ENCODE data around the gene CTSH.
"Not testable (repeated sequence)": the region's sequence is repeated elsewhere in the genome, so short reads cannot be mapped to it uniquely, and the experiment has no call there.

Gene CTSH

DNA sequence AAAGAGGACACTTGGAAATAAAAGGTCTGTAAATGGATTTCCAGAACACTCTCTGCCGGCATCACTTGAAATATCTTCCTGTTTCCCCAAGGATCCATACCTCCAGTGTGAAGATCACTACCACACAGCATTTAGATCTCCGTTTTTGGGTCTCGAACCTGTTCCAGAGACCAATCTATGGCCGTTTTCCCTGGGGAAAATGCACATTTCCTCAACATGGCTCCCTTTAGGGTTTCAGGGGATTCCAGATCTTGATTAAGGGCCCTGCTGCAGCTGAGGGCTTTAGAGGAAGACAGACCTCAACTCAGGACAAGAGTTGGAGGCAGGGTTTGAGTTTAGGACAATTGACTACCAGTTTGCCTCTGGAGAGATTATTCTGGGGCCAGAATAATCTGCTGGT lies 2.1 kb downstream of the CTSH start:
- DNase-seq (ENCODE audit: low read depth, low spot score), result no peak

DNA sequence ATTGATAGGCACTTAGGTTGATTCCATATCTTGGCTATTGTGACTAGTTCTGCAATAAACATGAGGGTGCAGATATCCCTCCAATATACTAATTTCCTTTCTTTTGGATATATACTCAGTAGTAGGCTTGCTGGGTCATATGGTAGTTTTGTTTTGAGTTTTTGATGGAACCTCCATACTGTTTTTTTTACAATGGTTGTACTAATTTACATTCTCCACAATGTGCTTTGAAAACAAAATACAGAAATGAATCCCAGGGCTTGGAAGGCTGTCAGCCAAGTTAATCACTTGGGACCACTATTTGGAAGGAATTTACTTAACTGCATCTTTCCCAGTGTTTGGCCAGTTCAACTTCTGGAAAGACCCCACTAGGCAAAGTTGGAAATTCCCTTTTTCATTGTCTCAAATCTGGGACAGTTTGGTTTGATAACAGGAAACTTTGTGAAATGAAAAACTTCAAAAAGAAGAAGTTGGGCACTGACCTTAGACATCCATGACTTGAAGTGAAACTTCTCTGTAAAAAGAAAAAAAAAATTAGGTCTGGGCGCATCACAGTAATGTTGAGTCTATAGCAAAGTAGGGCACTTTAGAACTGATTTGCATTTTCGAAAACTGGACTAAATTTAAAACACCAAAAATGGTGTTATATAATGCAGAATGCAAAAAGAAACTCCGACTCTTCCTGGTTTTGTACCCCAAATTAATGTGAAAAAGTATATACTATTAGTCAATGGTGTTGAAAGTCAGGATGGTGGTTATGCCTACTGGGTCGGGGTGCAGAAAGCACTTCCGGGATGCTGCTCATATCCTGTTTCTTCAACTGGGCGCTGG lies 6.0 kb downstream of the CTSH start:
- DNase-seq (ENCODE audit: low read depth, low spot score), result no peak

DNA sequence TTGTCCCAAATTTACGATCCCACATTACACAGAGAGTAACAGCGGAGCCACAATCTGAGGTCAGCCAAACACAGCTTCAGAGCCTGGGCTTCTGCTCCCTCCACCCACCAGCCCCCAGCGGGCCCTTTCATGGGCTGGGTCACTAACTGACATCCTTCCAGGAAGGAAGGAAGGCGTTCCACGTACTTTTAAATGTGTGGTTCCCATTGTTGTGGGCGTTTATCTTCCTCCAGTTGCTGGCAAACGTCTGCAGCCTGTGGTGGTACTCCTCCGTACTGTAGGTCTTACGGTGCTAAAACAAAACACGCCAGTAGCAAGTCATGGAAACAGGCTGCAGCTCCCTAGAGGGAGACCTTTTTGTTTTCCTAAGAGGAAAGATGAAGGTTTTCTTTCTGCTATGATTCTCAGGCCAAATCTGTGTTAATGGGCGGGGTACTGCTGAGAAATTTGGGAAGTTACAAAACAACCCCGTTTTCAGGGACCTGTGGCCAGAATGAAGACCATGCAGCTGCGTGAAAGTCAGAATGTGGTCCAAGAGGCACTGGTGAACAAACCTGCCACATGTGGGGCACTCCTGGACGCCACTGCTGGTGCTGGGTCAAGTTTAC lies 7.6 kb downstream of the CTSH start:
- DNase-seq (ENCODE audit: low read depth, low spot score), result no peak

DNA sequence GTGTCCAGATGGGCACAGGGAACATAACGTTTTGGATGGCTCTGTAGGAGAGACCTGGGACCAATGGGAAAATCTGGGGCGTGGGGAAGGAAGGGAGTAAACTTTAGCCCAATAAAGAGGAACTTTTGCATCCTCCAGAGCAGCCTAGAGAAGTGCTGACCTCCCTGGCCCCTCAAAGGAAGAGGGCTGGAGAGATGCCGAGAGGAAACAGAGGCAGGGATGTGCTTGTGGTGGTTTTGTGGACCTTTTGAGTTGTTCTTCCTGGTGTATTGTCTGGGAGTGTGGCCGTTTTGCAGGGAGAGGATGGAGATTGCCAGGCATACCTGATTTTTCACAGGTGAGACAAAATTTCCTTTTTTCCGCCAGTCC lies 10.2 kb downstream of the CTSH start:
- DNase-seq (ENCODE audit: low read depth, low spot score), result no peak

DNA sequence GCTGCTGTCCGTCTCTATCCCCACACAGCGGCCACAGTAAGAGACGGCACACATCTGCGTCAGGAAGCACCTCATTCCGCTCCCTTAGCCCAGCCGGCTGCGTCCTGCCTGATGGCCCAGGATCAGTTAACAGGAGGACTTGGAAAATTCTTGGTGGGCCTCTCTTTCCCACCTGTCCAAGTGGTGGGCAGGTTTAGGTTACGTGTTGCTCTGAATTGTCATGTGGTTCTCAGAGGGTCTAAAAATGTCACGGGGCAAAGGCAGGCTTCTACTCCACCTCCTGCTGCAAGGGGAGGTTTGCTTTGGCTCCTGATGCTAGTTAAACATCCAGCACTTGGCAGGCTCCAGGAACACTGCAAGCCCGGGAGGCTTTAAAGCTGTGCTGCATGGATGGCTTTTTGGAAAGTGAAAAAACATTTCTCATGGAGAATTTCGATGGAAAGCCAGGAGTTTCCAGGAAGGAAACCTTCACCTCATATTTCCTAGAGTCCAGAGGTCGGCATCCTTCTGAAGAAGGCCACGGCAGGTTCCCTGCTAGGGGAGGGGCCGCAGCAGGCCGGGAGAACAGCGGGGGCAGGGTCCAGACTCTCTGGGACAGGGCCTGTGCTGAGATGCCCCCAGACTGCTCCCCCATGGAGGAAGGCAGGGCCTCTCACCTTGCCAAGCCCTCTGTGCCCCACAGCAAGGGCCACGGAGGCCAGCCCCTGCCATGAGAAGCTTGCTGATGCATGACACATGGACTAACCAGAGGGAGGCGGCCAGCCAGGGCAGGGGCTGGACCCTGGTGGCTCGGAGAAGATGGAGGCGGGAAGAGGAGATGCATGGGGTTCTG lies 10.8 kb downstream of the CTSH start:
- DNase-seq (ENCODE audit: low read depth, low spot score), result no peak

DNA sequence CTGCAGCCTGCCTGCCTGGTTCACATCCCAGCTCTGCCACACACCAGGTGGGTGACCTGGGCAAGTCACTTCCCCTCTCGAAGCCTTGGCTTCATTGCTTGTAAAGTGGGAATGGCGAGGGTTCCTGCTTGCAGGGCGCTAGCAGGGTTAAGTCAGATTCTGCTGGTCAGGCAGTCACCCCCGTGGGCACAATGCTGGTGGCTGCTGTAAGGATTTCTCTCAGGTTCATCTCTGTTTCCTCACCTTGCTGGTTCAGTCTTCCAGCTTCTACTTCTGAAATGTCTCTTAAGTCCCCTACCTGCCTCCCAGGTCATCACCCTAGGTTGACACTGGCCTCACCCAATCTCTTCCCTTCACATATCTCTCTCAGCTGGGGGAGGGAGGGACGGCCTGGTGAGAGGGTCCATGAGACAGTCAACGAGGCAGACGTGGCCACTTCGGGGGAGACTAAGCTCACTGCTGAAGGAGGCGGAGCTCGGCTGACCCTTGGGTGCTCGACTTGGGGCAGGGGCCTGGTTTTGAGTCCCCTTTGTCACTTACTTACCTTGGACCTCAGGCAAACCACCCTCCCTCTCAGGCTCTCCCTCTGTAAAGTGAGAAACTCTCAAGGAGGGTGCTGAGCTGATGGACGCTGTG lies 11.5 kb downstream of the CTSH start:
- no peak for DNase-seq (ENCODE audit: low read depth, low spot score)

DNA sequence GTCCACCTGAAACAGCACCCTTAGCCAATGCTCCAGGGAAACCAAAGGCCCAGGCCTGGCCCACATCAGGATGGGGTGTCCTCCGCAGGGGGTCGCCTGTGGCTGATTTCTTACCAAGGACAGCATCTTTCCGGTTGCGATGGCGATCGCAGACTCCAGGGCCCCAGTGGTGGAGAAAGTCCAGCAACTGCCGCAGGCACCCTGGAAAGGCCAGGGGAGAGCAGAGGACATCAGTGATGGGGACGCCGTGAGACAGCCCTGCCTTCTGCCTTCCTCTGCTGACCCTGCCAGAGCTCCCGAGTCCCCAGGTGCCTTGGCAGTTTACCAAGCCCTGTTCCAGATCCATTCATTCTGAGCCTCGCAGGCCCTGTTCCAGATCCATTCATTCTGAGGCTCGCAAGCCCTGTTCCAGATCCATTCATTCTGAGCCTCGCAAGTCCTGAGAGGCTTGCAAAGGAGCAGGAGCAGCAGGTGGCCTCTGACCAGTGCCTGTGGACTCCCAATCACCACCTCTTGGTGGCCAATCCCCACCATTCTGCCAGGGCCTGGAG lies 12.5 kb downstream of the CTSH start:
- no peak for DNase-seq (ENCODE audit: low read depth, low spot score)

DNA sequence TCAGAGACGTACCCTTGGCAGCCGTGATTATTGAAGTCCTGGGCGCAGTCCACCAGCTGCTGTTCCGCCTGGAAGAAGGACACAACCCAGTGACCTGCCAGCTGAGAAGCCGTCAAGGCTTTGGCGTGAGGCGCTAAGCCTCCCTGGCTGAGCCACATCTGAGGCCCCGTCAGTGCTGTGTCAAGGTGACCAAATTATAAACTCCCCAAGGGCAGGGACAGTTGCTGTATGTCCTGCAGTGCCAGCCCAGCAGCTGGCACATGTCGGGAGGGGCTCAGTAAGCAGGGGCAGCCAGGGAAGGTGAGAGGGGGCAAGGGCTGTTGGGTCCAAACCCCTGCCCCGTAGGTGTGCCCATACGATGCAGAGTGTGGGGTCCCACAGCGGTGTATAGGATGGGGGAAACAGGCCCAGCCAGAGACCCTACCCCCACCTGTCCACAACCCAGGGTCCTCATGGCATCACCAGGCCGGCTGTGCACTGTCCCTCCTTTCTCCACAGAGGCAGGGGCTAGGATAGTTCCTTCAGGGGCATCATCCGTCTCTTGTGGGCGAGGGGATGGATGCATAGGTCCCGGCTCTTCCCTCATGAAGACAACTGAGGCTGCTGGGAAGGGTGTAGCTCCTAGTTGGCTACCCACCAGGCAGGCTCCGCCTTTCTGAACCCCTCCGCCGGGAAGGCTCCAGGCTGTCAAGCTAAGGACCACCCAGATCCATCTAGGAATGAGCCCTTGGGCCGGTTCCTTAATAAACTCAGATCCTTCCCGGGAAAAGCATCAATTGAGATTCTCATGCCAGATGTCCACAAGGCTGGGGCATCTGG lies 13.2 kb downstream of the CTSH start:
- DNase-seq (ENCODE audit: low read depth, low spot score), result no peak

DNA sequence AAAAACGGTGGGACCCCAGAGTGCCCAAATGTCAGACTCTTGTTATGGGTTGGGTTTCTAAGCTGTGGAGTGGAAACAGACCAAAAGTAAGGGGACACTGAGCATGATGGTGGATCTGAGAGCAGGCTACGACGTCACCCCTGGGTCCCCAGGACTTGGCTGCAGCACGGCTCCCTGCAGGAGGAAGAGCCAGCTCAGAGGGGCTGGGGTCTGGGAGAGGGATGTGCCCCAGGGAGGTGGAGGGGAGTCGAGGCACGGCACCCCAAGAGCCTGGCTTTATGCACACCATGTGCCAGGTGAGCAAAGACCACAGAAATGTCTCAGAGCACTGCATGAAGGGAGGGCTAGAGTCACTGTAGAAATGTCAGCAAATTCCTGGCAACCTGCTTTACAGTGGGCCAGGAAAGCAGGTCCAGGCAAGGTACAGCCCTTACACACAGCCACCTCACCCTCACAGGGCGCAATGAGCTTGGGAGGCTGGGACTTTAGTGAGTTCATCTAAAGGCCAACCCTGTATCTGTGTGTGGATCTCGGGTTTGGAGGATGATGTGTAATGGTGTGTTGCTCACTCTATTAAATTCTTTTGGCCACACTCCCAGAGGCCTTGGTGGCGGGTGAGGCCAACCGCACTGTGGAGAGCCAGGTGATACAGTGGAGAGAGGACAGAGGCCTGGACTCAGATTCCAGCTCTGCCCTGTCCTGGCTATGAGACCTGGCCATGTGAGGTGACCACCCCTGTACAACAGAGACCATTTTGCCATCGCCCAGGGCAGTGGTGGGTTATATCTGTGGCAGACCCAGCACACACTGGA lies 14.1 kb downstream of the CTSH start:
- no peak for DNase-seq (ENCODE audit: low read depth, low spot score)

DNA sequence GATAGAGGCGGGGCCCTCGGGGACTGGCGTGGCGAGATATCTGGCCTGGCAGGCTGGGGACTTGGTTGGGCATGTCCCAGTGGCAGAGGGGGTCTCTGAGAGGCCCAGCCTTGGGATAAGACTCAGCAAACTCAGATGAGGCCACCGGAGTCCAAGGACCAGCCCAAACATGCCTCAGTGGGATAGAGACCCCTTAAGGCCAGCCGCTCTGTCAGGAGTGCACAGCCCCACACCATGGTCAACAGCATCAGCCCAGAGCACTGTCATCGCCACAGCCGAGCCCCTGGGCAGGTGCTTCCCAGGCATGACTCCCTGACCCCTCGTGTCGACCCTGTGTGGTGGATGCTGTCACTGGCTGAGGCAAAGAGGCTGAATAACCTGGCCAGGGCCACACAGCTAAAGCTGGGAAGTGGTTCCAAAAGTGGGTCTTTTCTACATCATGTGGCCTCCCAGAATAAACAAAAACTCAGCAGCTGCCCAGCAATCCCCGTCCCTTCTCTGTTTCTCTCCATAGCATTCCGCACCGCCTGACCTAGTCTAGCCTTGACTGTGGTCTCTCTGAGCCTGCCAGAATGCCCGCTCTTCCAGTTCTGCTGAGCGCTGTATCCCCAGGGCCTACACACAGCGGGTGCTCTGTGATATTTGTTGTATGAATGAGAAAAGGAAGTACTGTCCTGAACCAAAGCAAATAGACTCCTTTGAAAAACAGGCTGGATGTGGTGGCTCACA lies 15.1 kb downstream of the CTSH start:
- DNase-seq (ENCODE audit: low read depth, low spot score), result peak; percentile 56

DNA sequence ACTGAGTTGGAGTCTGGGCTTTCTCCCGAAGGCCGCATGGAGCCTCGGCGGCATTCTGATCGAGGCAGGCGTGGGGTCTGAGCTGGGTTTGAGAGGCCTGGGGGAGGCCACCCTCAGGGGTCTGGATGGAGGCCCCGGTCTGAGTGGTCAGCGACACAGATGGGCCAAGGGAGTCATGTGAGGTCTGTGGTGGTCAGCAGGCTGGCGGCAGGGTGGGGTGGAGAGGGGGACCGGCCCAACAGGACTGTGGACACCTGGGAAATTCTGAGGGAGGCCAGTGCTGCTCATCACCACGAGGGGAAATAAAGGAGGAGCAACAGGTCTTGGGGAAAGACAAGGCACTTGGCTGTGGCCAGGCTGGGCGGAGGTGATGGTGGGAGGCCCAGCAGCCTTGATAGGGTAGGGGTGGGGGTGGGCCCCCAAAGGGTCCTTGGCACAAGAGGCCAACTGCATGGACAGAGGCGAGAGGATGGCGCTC lies 16.2 kb downstream of the CTSH start:
- no peak for DNase-seq (ENCODE audit: low read depth, low spot score)

DNA sequence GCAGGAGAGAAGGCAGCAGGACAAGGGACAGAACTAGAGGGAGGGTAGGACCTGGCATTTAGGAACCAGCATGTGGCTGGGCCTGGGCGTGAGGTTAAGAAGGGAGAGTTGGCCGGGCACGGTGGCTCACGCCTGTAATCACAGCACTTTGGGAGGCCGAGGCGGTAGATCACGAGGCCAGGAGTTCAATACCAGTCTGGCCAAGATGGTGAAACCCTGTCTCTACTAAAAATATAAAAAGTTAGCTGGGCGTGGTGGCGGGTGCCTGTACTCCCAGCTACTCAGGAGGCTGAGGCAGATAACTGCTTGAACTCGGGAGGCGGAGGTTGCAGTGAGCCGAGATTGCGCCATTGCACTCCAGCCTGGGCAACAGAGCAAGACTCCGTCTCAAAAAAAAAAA lies 16.7 kb downstream of the CTSH start:
- not testable (repeated sequence) for DNase-seq (ENCODE audit: low read depth, low spot score)

DNA sequence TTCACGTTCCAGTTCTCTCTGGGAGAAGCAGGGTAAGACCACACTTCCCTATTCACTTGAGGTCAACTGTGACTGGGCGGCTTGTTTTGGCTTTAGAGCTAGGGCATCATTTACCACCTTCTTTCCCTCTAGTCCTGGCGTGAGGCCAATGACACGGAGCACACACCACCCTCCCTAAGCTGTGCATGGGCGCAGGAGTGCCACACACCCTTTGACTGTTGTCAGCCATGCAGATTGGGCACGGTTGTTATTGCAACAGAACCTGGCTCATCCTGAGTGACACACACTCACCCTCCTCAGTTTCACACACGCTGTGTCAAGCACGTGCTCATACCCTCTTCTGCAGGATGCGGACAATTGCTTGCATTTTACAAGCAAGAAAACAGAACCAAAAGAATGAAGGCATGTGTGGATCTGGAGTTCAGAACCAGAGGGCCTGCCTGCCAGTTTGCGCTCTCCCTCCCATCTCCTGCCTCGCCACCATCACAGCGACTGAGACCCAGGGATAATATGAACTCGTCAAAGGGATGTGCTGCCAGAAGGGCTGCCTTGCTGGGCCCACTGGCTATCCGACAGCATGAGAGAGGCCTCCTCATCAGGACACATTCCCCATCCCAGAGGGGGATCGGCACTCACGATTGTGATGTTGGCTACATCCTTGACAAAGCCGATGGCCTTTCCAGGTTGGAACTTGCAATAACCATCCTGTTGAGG lies 17.6 kb downstream of the CTSH start:
- no peak for DNase-seq (ENCODE audit: low read depth, low spot score)

DNA sequence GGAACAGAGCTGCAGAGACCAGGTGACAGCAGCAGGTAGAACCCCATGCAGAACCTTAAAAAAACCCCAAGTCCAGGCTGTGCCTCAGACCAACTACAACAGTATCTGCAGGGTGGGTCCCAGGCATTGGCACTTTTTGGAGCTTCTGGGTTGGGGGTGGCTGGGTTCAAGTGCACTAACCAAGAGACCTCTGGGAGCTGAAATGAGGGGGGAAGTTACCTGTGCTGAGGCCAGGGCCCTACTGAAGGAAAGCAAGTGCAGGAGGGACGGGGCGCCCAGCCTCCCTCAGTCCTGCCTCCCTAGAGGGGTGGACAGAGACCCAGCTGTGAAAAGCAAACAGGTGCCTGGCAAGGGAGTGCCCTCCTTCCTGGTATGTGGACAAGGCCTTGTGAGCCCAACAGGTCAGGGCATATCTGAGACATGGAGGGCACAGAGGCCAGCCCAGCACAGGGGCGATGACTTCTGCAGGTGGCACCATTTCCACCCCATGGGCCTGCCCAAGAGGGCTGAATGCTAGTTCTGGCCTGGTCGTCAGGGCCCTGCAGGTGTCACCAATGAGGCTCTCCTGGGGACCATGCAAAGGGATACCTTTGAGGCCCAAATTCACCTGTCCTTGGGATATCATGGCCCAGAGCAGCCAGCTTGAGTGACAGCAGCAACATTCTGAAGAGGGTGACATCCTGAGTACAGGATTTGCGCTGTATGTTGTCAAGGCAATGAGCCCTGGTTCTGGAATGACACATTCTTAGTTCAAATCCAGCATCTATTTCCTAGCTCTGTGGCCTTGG lies 18.7 kb downstream of the CTSH start:
- DNase-seq (ENCODE audit: low read depth, low spot score), result no peak

DNA sequence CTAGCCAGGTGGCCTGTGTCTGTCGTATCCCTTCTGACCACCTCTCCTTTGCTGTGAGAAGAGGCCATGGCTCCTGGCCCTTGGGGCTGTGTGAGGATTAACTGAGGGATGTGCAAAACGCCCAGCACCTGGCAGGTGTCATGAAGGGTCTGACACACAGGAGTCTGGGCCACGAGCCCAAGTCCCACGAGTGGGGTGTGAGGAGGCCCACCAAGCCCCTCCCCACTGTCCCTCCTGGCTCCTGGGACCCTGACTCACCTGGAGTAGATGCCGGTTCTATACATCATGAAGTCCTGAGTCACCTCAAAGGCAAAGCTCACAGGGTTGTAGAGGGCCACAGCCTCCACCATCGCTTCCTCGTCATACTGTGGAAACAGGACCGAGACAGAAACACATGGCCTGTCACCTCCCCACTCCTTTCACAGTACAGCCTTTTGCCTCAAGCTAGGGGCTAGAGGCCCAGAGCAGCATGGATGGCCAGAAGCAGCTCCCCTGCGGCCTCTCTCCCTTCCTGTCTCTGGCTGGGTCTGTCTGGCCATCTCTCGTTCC lies 19.7 kb downstream of the CTSH start:
- no peak for DNase-seq (ENCODE audit: low read depth, low spot score)

DNA sequence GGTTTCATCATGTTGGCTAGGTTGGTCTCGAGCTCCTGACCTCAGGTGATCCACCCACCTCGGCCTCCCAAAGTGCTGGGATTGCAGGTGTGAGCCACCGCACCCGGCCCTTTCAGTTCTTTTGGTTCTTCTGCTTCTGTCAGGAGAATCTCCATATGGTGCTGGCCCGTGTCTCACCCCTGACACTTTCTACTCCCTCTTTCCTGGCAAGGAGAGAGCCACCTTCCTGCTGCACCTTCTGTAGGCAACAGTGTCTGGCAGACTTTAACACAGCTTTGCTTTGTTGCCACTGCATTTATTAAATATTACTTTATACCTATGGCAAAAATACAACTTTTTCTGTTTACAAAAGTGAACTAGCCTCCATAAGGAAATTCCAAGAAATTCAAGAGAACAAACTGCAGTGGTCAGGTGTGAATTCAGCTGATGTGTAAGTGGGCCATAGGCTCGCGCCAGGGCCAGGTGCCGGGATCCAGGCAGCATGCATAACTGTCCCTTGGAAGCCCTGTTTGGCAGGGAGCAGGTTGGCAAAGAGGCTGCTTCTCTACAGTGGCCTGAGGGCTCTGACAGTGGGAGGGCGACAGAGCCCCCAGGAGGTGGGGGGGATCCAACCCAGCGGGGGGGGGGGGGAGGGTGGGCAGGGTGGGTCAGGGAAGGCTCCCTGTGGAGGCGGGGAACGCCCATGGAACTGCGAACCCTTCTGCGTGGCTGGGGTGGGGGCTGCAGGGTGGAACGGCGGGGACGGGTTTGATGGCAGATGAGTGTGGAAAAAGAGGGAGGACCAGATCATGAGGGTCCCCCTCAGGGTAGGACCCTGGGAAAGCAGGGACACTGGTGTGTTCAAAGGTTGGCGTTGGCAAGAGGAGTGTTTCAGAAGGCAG lies 21.1 kb downstream of the CTSH start:
- no peak for DNase-seq (ENCODE audit: low read depth, low spot score)

DNA sequence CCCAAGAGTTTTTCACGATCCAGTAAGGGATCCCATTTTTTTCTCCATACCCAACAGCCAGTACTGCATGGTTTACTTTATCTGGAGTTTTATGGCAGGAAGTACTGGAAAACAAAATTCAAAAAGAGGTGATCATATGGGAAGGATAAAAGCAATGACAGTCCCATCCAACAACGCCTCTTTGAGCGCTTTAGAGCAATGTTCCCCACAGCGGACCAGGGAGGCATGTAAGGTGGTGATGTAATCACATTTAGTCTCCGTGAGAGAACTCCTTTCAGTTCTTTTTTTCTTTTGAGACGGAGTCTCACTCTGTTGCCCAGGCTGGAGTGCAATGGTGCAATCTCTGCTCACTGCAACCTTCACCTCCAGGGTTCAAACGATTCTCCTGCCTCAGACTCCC lies 21.8 kb downstream of the CTSH start:
- no peak for DNase-seq (ENCODE audit: low read depth, low spot score)
